Activated naive CD4-positive, alpha-beta T cell treated with Interleukin-2 at 50 U/mL for 16 hours (primary cell): ENCODE results near the gene ATP10B.

Experiments
- DNase-seq: peaks from one replicate; pipeline ENCODE4 v3.0.0-alpha.2; 2020

The ATP10B gene

GRCh38 chr5:160628619-160628968, 223.4 kb downstream of the ATP10B start:
- no peak for DNase-seq

GRCh38 chr5:160627921-160628618, 223.9 kb downstream of the ATP10B start:
- DNase-seq = no peak

- no peak for DNase-seq
These were observed 225.7 kb downstream of the ATP10B start for GRCh38 chr5:160626322-160626721.

- DNase-seq = no peak
These were observed 230.5 kb downstream of the ATP10B start for GRCh38 chr5:160621526-160621925.

- DNase-seq = no peak
These were observed 231.6 kb downstream of the ATP10B start for GRCh38 chr5:160620401-160620800.

- no peak for DNase-seq
These were observed 232.6 kb downstream of the ATP10B start for GRCh38 chr5:160619381-160619780.

GRCh38 chr5:160618286-160618685, 233.7 kb downstream of the ATP10B start:
- no peak for DNase-seq

GRCh38 chr5:160616712-160617497, 235.1 kb downstream of the ATP10B start:
- DNase-seq = no peak

- no peak for DNase-seq
These were observed 237.9 kb downstream of the ATP10B start for GRCh38 chr5:160614136-160614535.

GRCh38 chr5:160605266-160605665, 246.7 kb downstream of the ATP10B start:
- DNase-seq = no peak

GRCh38 chr5:160604484-160604883, 247.5 kb downstream of the ATP10B start:
- no peak for DNase-seq

GRCh38 chr5:160602744-160603143, 249.3 kb downstream of the ATP10B start:
- no peak for DNase-seq

GRCh38 chr5:160601046-160601445, 251.0 kb downstream of the ATP10B start:
- DNase-seq = no peak

GRCh38 chr5:160573318-160573717, 278.7 kb downstream of the ATP10B start:
- DNase-seq = no peak

GRCh38 chr5:160567031-160567705, 284.8 kb downstream of the ATP10B start:
- no peak for DNase-seq

- DNase-seq = no peak
These were observed 286.6 kb downstream of the ATP10B start for GRCh38 chr5:160565376-160565775.

- DNase-seq = no peak
These were observed 295.2 kb downstream of the ATP10B start for GRCh38 chr5:160556846-160557245.

- DNase-seq = no peak
These were observed 295.9 kb downstream of the ATP10B start for GRCh38 chr5:160555971-160556631.

- DNase-seq = no peak
These were observed 296.4 kb downstream of the ATP10B start for GRCh38 chr5:160555581-160555970.

- DNase-seq = no peak
These were observed 301.9 kb downstream of the ATP10B start for GRCh38 chr5:160550075-160550474.

GRCh38 chr5:160548949-160549645, 302.9 kb downstream of the ATP10B start:
- no peak for DNase-seq

GRCh38 chr5:160547872-160548271, 304.1 kb downstream of the ATP10B start:
- no peak for DNase-seq

- DNase-seq = no peak
These were observed 304.9 kb downstream of the ATP10B start for GRCh38 chr5:160547061-160547460.
